ENCODE measurements around the gene AGGF1.
"Not testable (repeated sequence)": the region's sequence is repeated elsewhere in the genome, so short reads cannot be mapped to it uniquely, and the experiment has no call there.

AGGF1 gene

GRCh38 chr5:76990899-76991459 lies 39.2 kb upstream of the AGGF1 start:
- ChIA-PET CTCF (no interaction called here), POLR2A (no interaction called here)
- TF ChIP-seq, protein P1, sequence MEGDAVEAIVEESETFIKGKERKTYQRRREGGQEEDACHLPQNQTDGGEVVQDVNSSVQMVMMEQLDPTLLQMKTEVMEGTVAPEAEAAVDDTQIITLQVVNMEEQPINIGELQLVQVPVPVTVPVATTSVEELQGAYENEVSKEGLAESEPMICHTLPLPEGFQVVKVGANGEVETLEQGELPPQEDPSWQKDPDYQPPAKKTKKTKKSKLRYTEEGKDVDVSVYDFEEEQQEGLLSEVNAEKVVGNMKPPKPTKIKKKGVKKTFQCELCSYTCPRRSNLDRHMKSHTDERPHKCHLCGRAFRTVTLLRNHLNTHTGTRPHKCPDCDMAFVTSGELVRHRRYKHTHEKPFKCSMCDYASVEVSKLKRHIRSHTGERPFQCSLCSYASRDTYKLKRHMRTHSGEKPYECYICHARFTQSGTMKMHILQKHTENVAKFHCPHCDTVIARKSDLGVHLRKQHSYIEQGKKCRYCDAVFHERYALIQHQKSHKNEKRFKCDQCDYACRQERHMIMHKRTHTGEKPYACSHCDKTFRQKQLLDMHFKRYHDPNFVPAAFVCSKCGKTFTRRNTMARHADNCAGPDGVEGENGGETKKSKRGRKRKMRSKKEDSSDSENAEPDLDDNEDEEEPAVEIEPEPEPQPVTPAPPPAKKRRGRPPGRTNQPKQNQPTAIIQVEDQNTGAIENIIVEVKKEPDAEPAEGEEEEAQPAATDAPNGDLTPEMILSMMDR (IDR thresholded peaks at IDR 0.05; ENCODE audit: control extremely low read depth, extremely low read depth, low read depth, missing control alignments), result no peak
- DNase-seq (ENCODE audit: extremely low spot score), result no peak

GRCh38 chr5:76993436-76993835 lies 36.8 kb upstream of the AGGF1 start:
- CTCF ChIA-PET; POLR2A ChIA-PET; DNase-seq (ENCODE audit: extremely low spot score): not testable (repeated sequence)

DNA sequence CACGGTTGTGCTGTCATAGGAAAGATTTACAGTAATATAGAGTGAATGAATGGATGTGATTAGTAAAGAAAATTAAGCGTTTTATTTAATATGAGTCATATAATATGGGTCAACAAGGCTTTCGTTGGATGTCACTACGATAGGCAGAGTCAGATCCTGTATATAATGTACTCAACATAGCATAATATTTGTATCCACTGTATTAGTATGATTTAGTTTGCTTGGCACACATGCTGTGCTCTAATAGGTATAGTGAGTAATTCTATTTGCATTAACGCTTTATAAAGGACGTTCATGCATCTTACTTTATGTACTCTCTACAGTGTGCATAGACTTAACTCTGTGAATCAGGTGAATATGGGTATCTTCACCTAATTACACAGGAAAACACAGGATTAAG lies 35.9 kb upstream of the AGGF1 start:
- TF ChIP-seq, protein P1 (IDR thresholded peaks at IDR 0.05; ENCODE audit: control extremely low read depth, extremely low read depth, low read depth, missing control alignments), result no peak

GRCh38 chr5:76998251-76998650 lies 32.0 kb upstream of the AGGF1 start:
- DNase-seq (ENCODE audit: extremely low spot score); POLR2A ChIA-PET; CTCF ChIA-PET: not testable (repeated sequence)

More for the DNA sequence above, 35.9 kb upstream of the AGGF1 start:
- DNase-seq (ENCODE audit: extremely low spot score), result no peak
- ChIA-PET POLR2A (no interaction called here), CTCF (no interaction called here)

DNA sequence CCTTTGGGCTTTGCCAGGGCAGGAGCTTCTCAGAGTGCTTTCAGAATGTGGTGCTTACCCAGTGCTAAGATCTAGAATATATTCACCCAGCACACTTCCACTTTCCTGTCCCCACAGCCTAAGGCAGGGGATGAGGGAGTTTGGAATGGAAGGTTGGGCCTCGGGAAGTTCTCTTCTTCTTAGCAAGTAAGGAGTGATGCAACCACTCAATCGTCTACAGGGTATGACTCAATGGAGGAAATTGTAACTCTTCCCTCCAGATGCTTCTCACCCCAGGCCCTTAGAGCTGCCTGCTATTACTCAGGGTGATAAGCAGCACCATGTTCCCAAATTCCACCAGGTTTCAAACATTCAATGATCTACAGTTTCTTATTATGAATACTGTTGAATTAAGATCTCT lies 30.8 kb upstream of the AGGF1 start:
- DNase-seq (ENCODE audit: extremely low spot score), result no peak
- TF ChIP-seq, protein P1 (IDR thresholded peaks at IDR 0.05; ENCODE audit: control extremely low read depth, extremely low read depth, low read depth, missing control alignments), result no peak
- ChIA-PET CTCF (no interaction called here), POLR2A (no interaction called here)

GRCh38 chr5:77003246-77003645 lies 27.0 kb upstream of the AGGF1 start:
- CTCF ChIA-PET, result no interaction called here
- POLR2A ChIA-PET, result no interaction called here
- TF ChIP-seq, protein P1 (IDR thresholded peaks at IDR 0.05; ENCODE audit: control extremely low read depth, extremely low read depth, low read depth, missing control alignments), result no peak
- no peak for DNase-seq (ENCODE audit: extremely low spot score)

DNA sequence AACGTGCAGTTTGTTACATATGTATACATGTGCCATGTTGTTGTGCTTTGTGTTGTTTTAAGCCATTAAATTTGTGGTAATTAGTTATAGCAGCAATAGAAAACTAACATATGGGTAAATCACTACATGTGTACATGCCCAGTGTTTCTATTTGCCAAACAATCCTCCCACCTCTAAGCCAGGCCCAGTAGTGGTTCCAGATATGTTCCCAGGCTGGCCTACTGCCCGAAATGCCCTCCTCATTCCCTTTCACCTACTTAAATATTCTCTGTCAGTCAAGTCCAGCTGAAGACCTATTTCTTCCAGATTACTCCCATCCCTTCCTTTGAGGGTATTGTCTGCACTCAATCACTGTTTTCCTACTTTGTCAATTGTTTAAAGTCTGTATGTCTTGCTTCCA lies 24.1 kb upstream of the AGGF1 start:
- ChIA-PET CTCF (no interaction called here), POLR2A (no interaction called here)
- TF ChIP-seq, protein P1 (IDR thresholded peaks at IDR 0.05; ENCODE audit: control extremely low read depth, extremely low read depth, low read depth, missing control alignments), result no peak
- DNase-seq (ENCODE audit: extremely low spot score), result no peak

DNA sequence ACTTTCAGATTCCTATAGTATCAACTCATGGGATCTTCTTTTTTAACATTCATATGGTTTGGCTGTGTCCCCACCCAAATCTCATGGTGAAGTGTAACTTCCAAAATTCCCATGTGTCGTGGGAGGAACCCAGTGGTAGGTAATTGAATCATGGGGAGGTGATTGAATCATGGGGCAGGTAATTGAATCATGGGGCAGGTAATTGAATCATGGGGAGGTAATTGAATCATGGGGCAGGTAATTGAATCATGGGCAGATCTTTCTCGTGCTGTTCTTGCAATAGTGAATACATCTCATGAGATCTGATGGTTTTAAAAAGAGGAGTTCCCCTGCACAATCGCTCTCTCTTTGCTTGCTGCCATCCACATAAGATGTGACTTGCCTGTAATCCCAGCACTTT lies 21.8 kb upstream of the AGGF1 start:
- ChIA-PET CTCF (no interaction called here), POLR2A (no interaction called here)
- DNase-seq (ENCODE audit: extremely low spot score), result no peak
- TF ChIP-seq, protein P1 (IDR thresholded peaks at IDR 0.05; ENCODE audit: control extremely low read depth, extremely low read depth, low read depth, missing control alignments), result no peak

All from GM10248 (cell line).